T1000 (cell line): ENCODE results near the gene CIAO3.

ENCODE experiments used
- DNase-seq: peaks from one replicate; lab custom pipeline; 2025; ENCODE audit warnings: mixed read lengths; lab: John Stamatoyannopoulos, UW

The CIAO3 gene

DNA sequence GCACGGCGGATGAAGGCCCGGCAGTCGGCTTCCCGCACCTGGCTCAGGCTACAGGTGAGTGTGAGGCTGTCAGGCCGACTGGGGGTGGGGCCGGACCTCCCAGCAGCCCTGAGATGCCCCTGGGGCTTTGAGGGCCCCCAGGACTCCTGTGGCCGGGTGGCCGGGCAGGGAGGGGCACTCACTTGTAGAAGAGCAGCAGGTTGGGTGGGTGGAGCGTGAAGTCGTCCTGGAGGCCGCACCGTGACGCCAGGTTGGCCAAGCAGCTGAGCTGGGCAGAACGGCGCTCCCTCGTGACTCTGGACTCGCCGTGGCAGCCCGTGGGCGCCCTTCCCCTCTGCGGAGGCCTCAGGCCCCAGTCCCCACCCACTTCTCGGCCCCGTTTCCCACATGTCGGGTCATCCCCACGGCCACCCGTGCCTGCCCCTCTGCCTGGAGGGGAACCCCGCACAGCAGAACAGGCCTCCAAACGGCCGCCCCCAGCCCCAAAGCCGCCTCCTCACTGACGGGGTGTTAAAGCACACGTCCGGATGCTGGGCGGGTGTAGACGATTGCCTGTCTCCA lies 34.5 kb upstream of the CIAO3 start:
- no peak for DNase-seq

DNA sequence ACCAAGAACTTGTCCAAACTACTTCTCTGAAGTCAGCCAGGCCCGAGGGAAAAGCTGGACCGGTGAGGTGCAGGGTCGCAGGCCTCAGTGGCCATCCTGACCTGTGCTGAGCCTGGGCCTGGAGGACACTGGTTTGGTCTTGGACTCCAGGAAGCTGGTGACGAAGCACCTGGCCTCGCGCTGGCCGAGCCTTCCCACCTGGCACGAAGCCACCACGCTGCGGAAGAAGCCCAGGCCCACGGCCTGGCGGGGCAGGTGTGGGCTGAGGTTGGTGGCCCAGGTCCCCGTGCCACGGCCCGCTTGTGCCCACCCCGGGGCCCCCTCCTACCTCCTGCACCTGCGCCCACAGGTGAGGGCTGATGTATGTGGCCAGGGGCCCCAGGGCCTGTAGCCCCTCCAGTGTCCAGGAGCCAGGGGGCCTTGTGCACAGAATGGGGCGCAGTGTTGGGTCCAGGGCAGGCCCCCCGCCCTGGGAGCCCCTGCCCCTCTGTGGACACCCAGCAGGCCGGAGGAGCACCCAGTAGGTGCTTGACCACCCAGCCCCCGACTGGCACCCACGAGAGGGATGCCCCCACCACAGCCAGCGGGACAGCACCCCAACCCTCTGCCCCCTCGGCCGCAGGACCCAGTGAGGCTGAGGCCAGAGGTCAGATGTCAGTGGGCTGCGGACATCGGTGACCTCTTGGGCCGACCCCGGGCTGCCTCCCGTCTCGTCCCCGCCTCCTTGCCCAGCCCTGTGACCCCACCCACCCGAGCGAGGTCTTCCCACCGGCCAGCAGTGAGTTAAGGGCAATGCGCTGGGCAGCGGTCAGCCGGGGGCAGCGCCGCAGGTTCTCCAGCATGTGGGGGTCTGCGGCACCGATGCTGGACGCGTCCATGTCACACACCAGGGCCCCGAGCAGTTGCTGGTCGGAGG lies 33.5 kb upstream of the CIAO3 start:
- no peak for DNase-seq

DNA sequence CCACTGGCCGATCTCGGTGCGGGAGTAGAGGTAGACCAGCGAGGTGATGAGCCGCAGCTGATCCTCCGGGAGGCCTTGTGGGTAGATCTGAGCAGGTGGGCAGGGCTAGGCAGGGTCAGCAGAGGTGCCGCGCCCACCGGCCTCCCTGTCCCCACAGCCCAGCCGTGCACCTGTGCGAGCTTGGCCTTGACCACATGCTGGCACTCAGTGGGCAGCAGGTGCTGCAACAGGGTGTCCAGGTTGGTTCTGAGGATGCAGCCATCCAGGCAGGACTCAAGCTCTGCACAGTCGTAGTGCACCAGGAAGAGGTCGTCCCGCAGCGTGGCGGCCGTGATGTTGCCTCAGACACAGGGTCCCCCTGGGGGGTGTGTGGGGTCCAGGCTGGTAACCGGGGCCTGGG lies 32.2 kb upstream of the CIAO3 start:
- no peak for DNase-seq

DNA sequence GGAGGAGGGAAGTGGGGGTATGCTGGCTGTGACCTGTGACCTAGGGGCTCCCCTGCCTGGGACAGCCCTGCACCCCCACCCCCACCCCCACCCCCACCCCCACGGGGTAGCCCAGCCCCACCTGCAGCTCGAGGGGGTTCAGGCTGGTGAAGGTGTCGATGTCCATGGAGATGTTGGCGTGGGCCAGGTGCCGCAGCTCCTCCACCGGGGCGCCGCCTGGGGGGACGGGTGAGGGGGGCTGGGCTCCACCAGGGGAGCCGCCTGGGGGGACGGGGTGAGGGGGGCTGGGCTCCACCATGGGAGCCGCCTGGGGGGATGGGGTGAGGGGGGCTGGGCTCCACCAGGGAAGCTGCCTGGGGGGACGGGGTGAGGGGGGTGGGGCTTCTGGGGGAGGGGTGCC lies 29.6 kb upstream of the CIAO3 start:
- DNase-seq: no peak

DNA sequence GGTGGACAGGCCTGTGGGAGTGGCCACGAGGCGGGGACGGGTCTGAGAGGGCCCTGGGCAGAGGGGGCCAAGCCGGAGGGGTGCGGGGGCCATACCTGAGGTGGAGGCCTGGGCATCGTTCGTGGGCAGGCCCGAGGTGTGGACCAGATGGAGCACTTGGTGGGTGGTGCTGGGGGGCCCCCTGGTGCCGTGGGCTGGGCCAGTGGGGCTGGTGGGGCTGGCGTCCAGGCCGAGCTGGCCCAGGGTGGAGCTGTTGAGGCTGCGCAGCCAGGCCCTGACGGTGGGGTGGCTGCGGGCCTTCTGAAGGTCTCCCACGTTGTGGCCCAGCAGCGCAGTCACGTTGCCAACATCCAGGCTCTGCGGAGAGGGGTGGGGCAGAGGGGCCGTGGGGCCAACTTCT lies 29.1 kb upstream of the CIAO3 start:
- DNase-seq: no peak

DNA sequence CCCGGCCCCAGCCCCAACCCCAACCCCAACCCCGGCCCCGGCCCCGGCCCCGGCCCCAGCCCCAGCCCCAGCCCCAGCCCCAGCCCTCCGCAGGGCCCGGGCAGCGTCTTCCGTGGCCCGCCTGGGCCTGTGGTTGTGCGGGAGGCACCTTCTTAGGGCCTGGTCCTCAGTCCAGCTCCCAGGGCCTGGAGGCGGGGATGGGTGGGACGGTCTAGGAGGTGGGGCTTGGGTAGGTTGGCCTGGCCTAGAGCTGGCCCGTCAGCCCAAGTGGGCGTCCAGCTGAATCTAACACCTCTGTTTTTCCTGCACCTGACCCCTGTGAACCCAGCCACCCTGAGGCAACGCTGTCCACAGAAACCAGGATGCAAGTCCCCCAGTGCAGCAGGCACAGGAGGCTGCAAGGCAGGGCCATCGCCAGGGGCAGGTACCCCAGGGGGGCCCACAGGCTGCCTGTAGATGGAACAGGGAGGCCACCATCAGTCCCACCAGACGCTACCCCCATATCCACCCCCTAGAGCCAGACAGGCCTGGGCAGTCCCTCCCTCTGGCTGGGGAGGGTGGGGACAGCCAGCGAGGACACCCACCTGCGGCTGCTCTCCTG lies 28.5 kb upstream of the CIAO3 start:
- DNase-seq: no peak

DNA sequence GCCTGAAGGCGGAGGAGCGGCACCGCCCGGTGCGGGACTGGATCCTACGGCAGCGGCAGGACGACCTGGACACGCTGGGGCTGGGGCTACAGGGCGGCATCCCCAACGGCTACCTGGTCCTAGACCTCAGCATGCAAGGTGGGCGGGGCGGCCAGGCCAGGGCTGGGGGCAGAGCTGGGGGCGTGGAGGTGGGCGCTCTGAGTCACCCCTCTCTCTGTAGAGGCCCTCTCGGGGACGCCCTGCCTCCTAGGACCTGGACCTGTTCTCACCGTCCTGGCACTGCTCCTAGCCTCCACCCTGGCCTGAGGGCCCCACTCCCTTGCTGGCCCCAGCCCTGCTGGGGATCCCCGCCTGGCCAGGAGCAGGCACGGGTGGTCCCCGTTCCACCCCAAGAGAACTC lies 27.6 kb upstream of the CIAO3 start:
- no peak for DNase-seq

DNA sequence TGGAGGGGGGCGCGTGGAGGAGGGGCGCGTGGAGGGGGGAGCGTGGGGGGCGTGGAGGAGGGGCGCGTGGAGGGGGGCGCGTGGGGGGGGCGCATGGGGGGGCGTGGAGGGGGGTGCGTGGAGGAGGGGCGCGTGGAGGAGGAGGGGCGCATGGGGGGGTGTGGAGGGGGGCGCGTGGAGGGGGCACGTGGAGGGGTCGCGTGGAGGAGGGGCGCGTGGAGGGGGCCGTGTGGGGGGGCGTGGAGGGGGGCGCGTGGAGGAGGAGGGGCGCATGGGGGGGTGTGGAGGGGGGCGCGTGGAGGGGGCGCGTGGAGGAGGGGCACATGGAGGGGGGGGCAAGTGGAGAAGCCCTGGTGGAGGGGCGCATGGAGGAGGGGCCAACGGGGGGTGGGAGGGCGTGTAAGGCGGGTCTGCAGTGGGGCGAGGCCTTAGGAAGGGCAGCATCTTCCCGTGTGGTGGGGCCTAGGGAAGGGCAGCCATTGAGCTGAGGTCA lies 27.0 kb upstream of the CIAO3 start:
- no peak for DNase-seq

DNA sequence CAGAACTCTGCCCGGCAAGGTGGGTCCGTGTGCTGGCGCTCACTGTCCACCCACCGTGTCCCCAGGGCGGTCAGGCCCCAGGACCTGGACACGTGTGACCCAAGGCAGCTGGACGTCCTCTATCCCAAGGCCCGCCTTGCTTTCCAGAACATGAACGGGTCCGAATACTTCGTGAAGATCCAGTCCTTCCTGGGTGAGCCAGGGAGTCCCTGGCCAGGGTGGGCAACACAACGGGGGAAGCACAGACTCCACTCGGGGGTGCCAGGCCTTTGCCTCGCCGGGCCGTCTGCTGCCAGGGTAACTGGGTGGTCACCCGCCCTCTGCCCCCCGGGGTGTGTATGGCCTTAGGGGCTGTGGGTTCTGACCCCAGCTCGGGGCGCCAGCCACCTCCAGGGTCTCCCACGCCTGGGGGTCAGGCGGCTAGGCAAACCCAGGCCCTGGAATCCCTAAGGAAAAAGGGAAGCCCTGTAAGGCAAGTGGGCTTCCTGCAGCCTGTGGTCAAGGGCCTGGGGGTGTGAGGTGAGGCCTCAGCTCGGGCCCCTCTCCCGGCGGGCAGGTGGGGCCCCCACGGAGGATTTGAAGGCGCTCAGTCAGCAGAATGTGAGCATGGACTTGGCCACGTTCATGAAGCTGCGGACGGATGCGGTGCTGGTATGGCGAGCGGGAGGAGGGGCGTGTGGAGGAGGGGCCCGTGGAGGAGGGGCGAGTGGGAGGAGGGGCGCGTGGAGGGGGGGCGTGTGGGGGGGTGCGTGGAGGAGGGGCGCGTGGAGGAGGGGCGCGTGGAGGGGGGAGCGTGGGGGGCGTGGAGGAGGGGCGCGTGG lies 26.2 kb upstream of the CIAO3 start:
- DNase-seq: no peak

GRCh38 chr16:766008-766819 lies 25.4 kb upstream of the CIAO3 start:
- no peak for DNase-seq

DNA sequence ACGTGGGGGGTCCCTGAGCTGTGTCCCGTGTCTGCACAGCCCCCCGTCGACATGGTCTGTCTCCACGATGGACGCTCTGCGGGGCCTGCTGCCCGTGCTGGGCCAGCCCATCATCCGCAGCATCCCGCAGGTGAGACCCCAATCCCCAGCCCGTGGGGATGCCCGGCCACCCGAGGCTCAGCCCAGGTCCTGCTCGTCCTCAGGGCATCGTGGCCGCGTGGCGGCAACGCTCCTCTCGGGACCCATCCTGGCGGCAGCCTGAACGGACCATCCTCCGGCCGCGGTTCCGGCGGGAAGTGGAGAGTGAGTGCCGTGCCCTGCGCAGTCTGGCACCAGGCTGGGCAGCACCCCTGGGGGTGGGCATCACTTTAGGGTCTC lies 24.7 kb upstream of the CIAO3 start:
- DNase-seq: no peak

DNA sequence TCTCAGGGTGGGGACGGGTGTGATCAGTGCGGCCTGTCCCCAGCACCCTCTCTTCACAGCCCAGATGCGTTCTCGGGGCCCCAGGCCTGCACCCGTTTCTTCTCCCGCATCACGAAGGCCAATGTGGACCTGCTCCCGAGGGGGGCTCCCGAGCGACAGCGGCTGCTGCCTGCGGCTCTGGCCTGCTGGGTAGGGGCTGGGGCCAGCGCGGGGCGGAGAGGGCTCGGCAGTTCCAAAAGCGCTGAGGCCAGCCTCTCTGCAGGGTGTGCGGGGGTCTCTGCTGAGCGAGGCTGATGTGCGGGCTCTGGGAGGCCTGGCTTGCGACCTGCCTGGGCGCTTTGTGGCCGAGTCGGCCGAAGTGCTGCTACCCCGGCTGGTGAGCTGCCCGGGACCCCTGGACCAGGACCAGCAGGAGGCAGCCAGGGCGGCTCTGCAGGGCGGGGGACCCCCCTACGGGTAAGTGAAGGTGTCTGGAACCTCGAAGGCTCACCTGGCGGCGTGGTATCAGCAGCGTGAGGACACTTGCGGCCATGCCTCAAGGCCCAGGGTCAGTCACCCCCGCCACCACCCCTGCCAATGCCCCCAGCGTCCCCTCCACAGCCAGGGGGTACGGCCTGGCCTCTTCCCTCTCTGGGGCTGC lies 24.2 kb upstream of the CIAO3 start:
- no peak for DNase-seq

GRCh38 chr16:764184-764750 lies 23.5 kb upstream of the CIAO3 start:
- DNase-seq: no peak

GRCh38 chr16:763369-764183 lies 22.8 kb upstream of the CIAO3 start:
- DNase-seq: no peak

DNA sequence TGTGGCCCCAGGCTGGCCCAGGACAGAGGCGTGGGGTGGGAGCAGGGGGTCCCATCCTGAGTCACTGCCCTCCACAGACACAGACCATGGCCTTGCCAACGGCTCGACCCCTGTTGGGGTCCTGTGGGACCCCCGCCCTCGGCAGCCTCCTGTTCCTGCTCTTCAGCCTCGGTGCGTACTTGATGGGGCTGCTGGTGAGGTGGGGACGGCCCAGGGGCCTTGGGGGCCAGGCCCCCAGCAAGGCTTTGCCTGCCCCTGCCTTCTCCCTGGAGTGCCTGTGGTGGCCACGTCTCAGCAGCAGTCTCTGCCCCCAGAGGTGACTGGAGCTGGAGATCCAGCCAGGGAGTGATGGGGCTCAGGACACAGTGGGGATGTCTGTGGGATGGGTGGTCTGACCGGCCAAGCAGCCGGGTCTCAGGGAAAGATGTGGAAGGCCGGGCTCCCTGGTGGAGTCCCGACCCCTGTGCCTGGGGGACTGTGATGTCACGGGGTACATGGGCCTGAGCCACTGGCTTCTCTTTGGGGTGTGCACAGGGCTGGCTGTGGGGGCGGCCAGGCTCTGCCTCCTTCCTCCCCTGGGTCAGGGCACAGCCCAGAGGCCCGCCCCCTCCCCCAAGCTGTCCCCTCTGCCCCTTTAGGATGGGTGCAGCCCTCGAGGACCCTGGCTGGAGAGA lies 21.9 kb upstream of the CIAO3 start:
- no peak for DNase-seq

DNA sequence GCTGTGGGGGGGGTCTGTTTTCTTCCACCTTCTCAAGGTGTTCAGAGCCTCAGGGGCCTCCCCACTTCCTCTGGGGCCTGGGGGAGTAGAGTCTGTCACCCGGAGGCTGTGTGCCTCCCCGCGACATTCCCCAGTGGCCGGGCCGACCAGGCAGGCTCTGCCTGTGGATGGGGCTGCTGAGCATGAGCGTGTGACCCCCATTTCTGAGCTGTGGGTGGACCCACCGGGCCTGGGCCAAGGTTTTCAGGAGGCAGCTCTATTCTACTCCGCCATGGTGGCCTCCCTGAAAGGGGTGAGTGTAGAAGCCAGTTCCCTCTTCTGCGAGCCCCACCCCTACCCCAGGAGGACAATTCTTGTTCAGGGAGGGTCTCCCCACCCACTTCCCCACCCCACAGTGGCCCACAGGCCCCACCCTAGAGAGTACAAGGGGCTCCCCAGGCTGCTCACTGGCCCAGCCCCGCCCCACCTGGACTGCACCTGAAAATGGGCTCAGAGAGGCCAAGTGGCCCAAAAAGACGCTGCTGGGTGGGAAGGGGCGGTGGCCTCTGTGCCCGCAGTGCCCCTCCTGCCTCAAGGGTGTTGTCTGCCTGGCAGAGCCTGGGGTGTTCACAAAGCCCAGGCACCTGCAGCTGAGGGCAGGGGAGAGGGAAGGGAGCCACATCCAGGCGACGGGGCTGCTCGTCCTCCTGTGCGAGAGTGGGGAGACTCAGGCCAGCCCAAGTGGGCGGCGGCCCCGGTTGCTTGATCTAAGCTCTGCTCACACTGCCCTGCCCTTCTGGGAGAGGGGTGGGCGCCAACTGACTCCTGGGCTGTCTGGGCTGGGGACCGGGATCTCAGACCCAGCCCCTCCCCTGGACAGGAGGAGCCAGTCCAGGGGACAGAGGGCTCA lies 21.1 kb upstream of the CIAO3 start:
- no peak for DNase-seq

GRCh38 chr16:760545-761343 lies 19.9 kb upstream of the CIAO3 start, which contains the start of gene MSLN:
Gene MSLN, plus strand, starts transcription at chr16:760734. Its CDS starts 1,947 bp downstream, at chr16:762681.
- DNase-seq: peak; percentile 51
